Measurements from ENCODE around the gene MAPT. TPM values are rescaled to one million over a fixed set of nuclear protein-coding genes. Genes with fewer than 3 reads are reported as not detected.

The MAPT gene
- total and polyA plus RNA-seq, 2 of the 13 experiments (the other 11 are each of a cell fraction or from before 2014, with no cell fraction given), result 2.1 to 2.8 TPM

- TF ChIP-seq, protein P1, sequence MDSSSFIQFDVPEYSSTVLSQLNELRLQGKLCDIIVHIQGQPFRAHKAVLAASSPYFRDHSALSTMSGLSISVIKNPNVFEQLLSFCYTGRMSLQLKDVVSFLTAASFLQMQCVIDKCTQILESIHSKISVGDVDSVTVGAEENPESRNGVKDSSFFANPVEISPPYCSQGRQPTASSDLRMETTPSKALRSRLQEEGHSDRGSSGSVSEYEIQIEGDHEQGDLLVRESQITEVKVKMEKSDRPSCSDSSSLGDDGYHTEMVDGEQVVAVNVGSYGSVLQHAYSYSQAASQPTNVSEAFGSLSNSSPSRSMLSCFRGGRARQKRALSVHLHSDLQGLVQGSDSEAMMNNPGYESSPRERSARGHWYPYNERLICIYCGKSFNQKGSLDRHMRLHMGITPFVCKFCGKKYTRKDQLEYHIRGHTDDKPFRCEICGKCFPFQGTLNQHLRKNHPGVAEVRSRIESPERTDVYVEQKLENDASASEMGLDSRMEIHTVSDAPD (CRISPR knock-in tag; IDR thresholded peaks at IDR 0.05), result no peak
- TF ChIP-seq SRY (CRISPR knock-in tag; IDR thresholded peaks at IDR 0.05) (peak; percentile 43; the same call in 1 of the 2 replicates), JUND (CRISPR knock-in tag; IDR thresholded peaks at IDR 0.05) (no peak), KLF12 (CRISPR knock-in tag; IDR thresholded peaks at IDR 0.05; ENCODE audit: borderline replicate concordance) (no peak), HNF4A (CRISPR knock-in tag; IDR thresholded peaks at IDR 0.05) (peak; percentile 34), SYNCRIP (IDR thresholded peaks at IDR 0.05; ENCODE audit: insufficient read depth, low read depth, low read length) (no peak), CHD4 (IDR thresholded peaks at IDR 0.05; ENCODE audit: borderline replicate concordance, low read length) (no peak), TOPORS (CRISPR knock-in tag; IDR thresholded peaks at IDR 0.05) (no peak), SRSF1 (optimal IDR thresholded peaks at IDR 0.05; ENCODE audit: low read depth, low read length) (peak; percentile 51), PRDM10 (CRISPR knock-in tag; IDR thresholded peaks at IDR 0.05; ENCODE audit: low read depth) (no peak), ZIK1 (CRISPR knock-in tag; IDR thresholded peaks at IDR 0.05; ENCODE audit: borderline replicate concordance, low read depth) (no peak), ZNF598 (CRISPR knock-in tag; IDR thresholded peaks at IDR 0.05; ENCODE audit: borderline replicate concordance) (0 out of 2 replicates have a peak, but pooled peaks have one; percentile 41), ZNF552 (CRISPR knock-in tag; IDR thresholded peaks at IDR 0.05; ENCODE audit: borderline replicate concordance) (no peak), HIC2 (CRISPR knock-in tag; IDR thresholded peaks at IDR 0.05; ENCODE audit: low read depth) (peak; percentile 32; the same call in 1 of the 2 replicates), PPARG (CRISPR knock-in tag; conservative IDR thresholded peaks at IDR 0.05) (no peak), CEBPB (IDR thresholded peaks at IDR 0.05; ENCODE audit: borderline replicate concordance, low read depth, low read length) (no peak), BORCS8-MEF2B (CRISPR knock-in tag; IDR thresholded peaks at IDR 0.05) (no peak), MEF2D (CRISPR knock-in tag; IDR thresholded peaks at IDR 0.05) (no peak), ZNF550 (CRISPR knock-in tag; IDR thresholded peaks at IDR 0.05; ENCODE audit: borderline replicate concordance) (0 out of 2 replicates have a peak, but pooled peaks have one; percentile 47), ZFX (CRISPR knock-in tag; IDR thresholded peaks at IDR 0.05; ENCODE audit: low read depth) (no peak; the same call in 1 of the 2 replicates), ISL2 (CRISPR knock-in tag; IDR thresholded peaks at IDR 0.05) (no peak)
Observed at GRCh38 chr17:46001390-46002310, 107.3 kb downstream of the MAPT start (continued).

Measured in HepG2 (cell line).